ENCODE data around the gene FOXO3. TPM values are rescaled to one million over a fixed set of nuclear protein-coding genes. Genes with fewer than 3 reads are reported as not detected.

FOXO3 gene
- total RNA-seq, 1 donor from 2014 or later: 60.3 TPM

GRCh38 chr6:108549241-108549640 is 11.5 kb upstream of the FOXO3 start:
- no peak overlapping the region for H3K4me3 Mint-ChIP-seq (ENCODE audit: unreplicated experiment)
- no peak overlapping the region for H3K27ac Mint-ChIP-seq (ENCODE audit: unreplicated experiment)
- DNase-seq (ENCODE audit: extremely low spot score, unreplicated experiment): no peak
- TF ChIP-seq CTCF (IDR thresholded peaks at IDR 0.05): no peak
- no peaks in the 10 kb centered on the region for H3K4me1 Mint-ChIP-seq (ENCODE audit: unreplicated experiment)
- peaks cover 8% of the 10 kb centered on the region for H3K27me3 Mint-ChIP-seq (ENCODE audit: unreplicated experiment)
- H3K9me3 Mint-ChIP-seq (ENCODE audit: unreplicated experiment): no peaks in the 10 kb centered on the region
- no peaks in the 10 kb centered on the region for H3K36me3 Mint-ChIP-seq (ENCODE audit: unreplicated experiment)

GRCh38 chr6:108549741-108550140 is 11.0 kb upstream of the FOXO3 start:
- no peaks in the 10 kb centered on the region for H3K4me1 Mint-ChIP-seq (ENCODE audit: unreplicated experiment)
- H3K27me3 Mint-ChIP-seq (ENCODE audit: unreplicated experiment): peaks cover 8% of the 10 kb centered on the region
- TF ChIP-seq CTCF (IDR thresholded peaks at IDR 0.05): no peak
- H3K4me3 Mint-ChIP-seq (ENCODE audit: unreplicated experiment): no peak overlapping the region
- no peaks in the 10 kb centered on the region for H3K9me3 Mint-ChIP-seq (ENCODE audit: unreplicated experiment)
- DNase-seq (ENCODE audit: extremely low spot score, unreplicated experiment): no peak
- H3K27ac Mint-ChIP-seq (ENCODE audit: unreplicated experiment): no peak overlapping the region
- H3K36me3 Mint-ChIP-seq (ENCODE audit: unreplicated experiment): no peaks in the 10 kb centered on the region

- no peak overlapping the region for H3K4me3 Mint-ChIP-seq (ENCODE audit: unreplicated experiment)
- H3K27ac Mint-ChIP-seq (ENCODE audit: unreplicated experiment): no peak overlapping the region
- TF ChIP-seq CTCF (IDR thresholded peaks at IDR 0.05): no peak
- H3K9me3 Mint-ChIP-seq (ENCODE audit: unreplicated experiment): no peaks in the 10 kb centered on the region
- H3K4me1 Mint-ChIP-seq (ENCODE audit: unreplicated experiment): no peaks in the 10 kb centered on the region
- no peak for DNase-seq (ENCODE audit: extremely low spot score, unreplicated experiment)
- H3K36me3 Mint-ChIP-seq (ENCODE audit: unreplicated experiment): no peaks in the 10 kb centered on the region
- H3K27me3 Mint-ChIP-seq (ENCODE audit: unreplicated experiment): peaks cover 8% of the 10 kb centered on the region
These were observed 10.5 kb upstream of the FOXO3 start for GRCh38 chr6:108550256-108550655.

GRCh38 chr6:108555399-108556052 is 5.2 kb upstream of the FOXO3 start:
- H3K4me3 Mint-ChIP-seq (ENCODE audit: unreplicated experiment): no peak overlapping the region

GRCh38 chr6:108556250-108556649 is 4.5 kb upstream of the FOXO3 start:
- Mint-ChIP-seq H3K4me3 (ENCODE audit: unreplicated experiment) (no peak overlapping the region), H3K9me3 (ENCODE audit: unreplicated experiment) (no peaks in the 10 kb centered on the region), H3K36me3 (ENCODE audit: unreplicated experiment) (no peaks in the 10 kb centered on the region), H3K27ac (ENCODE audit: unreplicated experiment) (no peak overlapping the region), H3K4me1 (ENCODE audit: unreplicated experiment) (peaks cover 11% of the 10 kb centered on the region), H3K27me3 (ENCODE audit: unreplicated experiment) (peaks cover 8% of the 10 kb centered on the region)
- no peak for DNase-seq (ENCODE audit: extremely low spot score, unreplicated experiment)
- TF ChIP-seq CTCF (IDR thresholded peaks at IDR 0.05): no peak

More at GRCh38 chr6:108555399-108556052, 5.2 kb upstream of the FOXO3 start:
- Mint-ChIP-seq H3K4me1 (ENCODE audit: unreplicated experiment) (peaks cover 11% of the 10 kb centered on the region), H3K9me3 (ENCODE audit: unreplicated experiment) (no peaks in the 10 kb centered on the region), H3K27ac (ENCODE audit: unreplicated experiment) (no peak overlapping the region), H3K27me3 (ENCODE audit: unreplicated experiment) (peaks cover 8% of the 10 kb centered on the region), H3K36me3 (ENCODE audit: unreplicated experiment) (no peaks in the 10 kb centered on the region)
- TF ChIP-seq CTCF (IDR thresholded peaks at IDR 0.05): no peak
- no peak for DNase-seq (ENCODE audit: extremely low spot score, unreplicated experiment)

Data from osteocyte (in vitro differentiated cells).